Retina (tissue), 1 donor: ENCODE data around the gene ADCY10.

Source experiments
- DNase-seq: peaks from one replicate; pipeline ENCODE4 v3.0.0-alpha.2; 2016

The ADCY10 gene

DNA sequence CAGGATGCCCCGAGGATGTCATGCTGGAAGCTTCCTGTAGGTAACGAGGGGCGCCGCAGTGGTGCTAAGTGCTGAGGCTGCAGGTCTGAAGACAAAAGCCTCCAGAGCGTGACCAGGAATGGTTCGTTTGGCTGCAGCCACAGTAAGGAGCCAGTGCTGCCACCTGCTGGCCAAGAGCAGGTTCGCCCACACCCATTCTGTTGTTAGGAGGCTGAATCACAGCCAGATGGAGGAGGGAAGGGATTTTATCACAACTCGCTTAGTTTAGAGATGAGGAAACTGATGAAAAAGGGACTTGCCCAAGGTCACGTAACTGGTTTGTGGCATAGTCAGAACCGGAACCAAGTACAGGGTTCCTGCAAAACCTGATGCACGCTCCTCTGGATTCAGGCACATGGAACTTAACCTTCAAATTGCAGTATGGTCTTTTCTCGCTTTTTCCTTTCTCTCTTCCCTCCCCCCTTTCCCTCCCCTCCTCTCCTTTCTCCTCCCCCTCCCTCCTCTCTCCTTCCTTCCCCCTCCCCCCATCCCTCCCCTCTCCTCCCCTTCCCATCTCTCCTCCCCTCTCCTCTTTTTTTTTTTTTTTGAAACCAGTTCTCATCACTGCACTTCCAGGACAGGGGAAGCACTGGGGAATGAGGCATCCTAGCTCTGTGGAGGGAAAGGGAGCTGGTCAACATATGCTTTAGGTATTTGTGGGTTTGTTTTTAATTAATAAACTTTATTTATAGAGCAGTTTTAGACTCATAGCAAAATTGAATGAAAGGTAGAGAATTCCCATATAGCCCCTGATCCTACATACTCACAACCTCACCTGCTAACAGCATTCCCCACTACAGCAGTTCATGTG, 110.4 kb downstream of the ADCY10 start:
- DNase-seq: peak; percentile 69

DNA sequence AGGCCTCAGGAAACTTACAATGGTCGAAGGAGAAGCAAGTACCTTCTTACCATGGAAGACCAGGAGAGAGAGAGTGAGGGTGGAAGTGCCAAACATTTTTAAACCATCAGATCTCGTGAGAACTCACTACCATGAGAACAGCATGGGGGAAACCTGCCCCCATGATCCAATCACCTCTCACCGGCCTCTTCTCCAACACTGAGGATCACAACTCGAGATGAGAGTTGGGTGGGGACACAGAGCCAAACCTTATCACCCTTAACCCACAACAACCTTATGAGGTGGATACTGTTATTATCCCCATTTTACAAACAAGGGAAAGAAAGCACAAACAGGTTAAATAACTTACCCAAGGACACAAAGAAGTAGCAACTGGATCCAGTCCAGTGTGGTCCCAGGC, 111.7 kb downstream of the ADCY10 start:
- no peak for DNase-seq

DNA sequence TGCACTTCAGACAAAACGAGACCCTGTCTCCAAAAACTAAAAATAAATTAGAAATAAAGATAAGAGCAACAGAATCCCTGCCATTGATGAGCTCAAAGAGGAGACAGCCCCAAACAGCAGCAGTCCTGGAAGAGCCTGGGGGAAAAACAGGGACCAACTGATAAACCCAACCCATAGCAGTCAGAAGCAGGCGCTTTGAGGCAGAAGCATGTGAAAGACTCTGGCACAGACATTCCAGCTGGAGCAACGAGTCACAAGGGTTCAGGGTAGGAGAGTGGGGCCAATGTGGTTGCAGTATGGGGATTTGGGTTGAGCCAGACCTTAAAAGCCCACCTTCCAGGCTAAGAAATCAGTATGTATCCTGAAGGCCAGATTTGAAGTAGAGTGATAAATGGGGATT, 113.7 kb downstream of the ADCY10 start:
- DNase-seq: no peak

DNA sequence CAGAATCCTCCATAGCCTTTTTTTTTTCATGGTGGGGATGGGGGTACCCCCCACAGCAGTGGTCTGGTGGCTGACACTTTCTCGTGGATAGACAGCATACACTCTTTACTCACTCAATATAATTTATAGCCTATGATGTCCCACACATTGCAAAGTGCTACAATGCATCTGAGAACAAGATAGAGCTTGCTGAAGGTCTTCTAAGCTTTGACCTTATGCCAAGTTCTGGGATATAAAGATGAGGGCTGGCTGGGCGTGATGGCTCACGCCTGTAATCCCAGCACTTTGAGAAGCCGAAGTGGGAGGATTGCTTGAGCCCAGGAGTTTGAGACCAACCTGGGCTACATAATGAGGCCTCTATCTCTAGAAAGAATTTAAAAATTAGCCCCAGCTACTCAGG, 114.2 kb downstream of the ADCY10 start:
- no peak for DNase-seq

DNA sequence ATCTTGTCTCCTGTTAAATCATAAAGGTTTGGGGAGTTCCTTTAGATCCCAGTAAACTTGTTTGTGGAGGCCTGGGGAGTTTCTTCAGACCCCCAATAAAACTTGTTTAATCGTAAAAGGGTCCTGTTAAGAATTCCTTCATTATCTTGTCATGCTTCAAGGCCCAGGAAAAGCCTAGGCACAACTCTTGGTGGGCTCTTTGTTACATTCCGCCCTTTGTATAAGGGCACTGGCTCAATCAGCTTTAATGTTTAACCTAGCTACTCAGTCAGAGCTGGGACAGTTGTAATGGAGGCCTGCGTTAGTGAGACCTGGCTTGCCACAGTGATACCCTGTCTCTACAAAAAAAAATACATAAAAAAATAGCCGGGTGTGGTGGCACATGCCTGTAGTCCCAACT, 115.0 kb downstream of the ADCY10 start:
- no peak for DNase-seq

DNA sequence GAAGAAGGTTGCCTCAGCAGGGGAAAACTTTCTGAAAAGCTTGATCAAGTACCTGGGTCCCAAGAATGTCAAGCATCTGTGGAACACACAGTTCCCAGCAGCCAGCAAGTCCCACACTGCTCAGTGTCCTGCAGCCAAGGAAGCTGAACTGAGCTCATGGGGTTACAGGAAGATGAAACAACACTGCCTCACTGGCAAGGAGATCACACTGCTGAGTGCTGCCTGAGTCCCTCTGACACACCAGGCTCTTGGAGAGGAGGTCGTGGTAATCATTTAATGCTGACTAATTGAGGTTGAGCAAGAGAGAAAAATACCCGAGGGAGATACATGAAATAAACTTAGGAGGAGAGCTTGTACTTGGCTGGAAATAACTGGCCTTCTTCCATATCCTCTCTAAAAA, 116.9 kb downstream of the ADCY10 start:
- no peak for DNase-seq

DNA sequence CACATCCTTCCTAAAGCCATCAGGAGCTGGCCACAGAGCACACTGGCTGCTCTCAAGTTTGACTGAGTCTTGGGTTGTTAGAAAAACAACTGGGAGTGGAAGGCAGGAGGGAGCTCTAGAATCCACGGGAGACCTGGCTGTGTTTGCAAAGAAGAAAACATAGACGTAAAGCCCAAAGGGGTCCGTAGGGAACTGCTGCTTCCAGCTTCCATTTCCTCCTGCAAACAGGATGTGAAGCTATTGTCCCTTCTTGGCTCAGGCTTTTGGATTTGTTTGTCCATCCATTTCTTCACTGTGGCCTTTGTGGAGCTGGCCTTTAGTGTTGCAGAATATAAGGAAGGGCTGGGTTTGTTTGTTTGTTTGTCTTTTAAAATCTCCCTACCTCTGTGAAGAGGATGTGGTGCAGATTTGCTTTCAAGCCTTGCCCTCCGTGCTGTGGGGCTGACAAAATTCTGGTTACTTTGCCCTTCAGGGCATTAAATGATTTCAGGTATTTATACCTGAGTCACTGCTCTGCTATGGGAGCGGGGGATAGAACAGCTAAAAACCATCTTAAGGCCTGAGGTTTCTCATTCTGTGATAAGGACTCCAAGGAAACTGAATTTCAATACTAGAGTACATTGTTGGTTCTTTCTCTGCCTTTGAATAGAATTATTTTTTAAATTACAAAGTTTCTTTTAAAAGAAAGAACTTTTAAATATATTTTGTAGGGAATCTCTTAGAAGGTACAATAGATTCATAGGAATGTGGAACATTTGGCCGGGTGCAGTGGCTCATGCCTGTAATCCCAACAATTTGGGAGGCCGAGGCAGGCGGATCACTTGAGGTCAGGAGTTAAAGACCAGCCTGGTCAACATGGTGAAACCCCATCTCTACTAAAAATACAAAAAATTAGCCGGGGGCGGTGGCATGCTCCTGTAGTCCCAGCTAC, 117.9 kb downstream of the ADCY10 start:
- DNase-seq: no peak

DNA sequence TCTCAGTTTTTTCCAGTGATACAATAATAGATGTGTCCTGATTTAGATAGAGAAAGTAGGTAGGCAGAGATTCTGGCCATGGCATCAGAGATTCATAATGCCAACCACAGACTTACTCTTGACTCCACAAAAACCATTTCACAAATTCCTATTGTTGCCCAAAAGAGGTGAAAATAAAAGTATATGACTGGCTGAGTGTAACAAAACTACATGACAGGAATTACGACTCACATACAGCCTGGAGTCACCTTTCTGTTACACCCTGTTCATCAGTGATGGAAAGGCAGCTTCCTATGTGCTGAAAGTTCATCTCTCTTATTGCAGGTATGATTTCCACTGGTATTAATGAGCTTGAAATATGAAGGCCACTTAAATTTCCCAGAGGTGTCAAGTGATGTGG, 119.9 kb downstream of the ADCY10 start:
- no peak for DNase-seq

DNA sequence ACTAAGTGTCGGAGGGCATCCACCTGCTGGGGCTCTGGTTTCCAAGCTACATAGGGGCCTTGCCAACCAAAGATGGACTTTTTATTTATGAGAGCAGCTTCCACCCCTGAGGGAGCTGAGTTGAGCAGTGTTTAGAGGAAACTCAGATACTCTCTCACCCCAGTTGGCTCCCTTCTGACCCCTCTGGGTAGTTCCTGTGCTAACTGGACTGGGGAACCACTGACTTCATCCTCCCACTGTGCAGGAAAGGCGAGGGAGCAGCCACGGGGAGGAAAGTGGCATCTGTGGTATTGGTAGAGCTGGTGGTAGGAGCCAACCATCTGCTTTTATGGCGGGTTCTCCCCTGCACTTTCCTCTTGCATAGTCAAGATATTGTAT, 121.8 kb downstream of the ADCY10 start:
- no peak for DNase-seq

DNA sequence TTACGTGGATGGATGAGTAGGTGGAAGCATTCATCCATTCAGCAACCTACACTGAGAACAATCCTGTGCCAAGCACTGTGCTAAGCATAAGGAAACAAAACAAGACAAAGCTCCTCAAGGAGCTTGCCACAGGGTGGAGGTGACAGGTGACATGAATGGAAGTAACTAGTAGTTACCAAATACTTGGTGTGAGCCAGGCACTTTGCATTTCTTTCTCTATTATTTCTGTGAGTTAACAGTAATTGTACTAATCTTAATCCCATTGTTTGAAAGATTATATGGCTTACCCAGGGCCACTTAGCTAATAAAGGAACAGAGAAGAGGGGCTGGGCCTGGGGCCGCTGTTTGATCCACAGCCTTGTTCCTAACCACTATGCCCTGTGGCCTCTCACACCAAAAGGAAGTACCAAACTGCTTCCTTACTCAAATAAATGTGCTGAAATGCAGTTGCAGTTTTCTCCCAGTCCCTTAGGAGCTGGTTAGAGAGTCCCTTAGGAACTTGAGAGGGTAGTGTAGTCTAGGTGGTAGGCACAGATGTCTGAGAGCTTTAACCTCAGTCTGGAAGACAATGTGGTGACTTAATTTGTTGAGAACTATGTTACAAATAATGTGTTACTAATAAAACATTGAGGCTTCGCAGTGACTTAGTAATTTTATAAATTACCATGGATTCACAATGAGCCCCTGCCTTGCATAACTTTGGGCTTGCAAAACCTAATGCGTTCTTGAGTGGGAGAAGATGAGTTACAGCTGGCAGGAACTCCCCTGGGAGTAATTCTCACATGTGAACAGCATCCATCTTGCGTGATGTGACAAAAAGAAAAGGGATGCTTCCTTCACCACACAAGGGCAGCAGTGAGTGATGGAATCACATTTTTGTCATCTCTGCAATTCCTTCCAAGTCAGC, 122.4 kb downstream of the ADCY10 start:
- DNase-seq: peak; percentile 24

DNA sequence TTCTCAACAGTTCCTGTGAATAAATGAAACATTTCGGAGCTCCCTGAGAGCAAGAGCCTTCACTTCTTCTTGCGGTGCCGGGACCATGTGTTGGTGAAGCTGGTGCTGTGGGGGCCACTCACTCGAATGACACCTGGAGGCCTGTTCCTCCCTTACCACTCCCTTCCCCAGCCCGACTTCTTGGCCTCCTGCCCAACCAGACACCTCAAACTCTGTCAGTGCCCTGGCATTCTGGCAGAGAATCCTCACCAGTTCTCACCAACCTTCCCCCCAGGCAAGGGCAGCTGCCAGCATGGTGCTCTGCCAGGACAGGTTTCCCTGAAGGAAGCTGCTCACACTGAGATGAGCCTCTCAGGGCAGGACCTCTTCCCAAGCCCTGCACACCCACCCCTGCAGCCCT, 123.8 kb downstream of the ADCY10 start:
- DNase-seq: no peak

DNA sequence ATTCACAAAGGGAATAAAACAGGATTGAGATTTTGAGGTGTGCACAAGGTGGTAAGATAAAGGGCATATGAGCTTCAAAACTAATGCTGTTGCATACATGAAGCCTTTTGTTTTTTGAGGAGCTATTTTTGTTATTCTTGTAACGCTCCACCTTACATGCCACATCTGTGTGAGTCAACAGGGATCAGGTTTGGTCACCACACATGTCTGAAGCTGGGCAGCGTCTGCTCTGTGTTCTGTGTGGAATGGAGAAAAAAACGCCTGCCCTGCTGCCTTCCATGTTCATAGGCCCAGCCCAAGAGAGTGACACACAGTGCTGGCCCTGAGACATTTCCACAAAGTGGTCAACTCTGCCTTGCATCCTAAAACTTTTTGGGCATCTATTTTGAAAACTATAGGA, 124.4 kb downstream of the ADCY10 start:
- DNase-seq: no peak

DNA sequence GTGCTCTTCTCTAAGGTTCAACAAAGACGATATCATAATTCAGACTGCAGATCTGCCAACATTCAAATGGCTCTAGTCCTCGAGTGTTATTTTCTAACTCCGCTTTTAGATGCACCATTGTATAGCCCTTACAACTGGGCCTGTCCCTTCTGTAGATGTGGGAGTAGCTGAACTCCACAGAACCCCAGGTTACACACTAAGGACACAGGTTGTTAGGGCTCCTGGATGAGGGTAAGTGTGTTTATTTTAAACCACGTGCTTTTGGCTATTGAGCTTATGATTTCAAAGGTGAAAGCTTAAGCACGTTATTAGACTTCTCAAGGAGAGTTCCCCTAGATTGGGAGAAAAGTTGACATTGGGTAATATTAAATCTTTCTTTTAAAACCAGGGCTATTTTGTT, 127.4 kb downstream of the ADCY10 start:
- no peak for DNase-seq

DNA sequence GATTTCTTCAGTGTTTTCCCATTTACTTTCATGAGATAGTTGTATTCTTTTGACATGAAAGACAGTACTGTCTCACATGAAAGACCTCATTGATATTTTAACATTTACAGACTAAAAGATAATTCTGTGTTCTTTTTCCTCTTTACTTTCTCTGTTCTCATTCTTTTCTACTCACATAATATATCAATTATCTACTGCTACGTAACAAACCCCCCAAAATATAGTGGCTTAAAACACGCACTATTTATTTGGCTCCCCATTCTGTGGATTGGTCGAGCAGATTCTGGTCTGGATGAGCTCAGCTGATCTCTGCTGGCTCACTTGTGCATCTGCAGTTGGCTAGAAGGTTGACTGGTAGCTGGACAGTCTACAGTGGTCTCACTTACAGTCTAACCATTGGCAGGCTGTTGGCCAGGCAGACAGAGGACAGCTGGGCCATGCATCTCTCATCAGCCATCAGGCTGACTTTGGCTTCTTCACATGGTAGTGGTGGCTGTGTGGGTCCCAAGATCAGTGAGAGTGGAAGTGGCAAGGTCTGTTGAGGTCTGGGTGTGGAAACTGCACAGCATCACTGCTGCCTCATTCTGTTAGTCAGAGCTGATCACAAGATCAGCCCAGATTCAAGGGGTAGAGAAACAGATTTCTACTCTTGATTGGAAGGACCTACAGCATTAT, 128.9 kb downstream of the ADCY10 start:
- DNase-seq: no peak

DNA sequence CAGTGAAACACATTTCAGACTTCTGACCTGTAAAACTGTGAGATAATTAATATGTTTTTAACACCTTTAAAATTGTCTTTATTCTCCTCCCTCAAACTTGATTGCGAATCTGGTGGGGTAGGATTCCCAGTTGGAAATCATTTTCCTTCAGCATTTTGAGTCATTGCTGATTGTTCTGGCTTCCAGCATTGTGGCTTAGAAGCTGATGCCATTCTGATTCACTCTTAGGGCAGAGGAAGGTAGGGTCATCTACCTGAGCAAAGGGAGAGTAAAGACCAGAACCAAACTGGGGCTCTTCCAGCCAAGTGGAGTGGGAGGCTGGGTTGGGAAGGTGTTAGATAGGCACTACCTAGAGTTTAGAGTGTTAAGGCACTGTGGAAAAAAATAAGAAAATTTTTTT, 131.0 kb downstream of the ADCY10 start:
- DNase-seq: no peak

DNA sequence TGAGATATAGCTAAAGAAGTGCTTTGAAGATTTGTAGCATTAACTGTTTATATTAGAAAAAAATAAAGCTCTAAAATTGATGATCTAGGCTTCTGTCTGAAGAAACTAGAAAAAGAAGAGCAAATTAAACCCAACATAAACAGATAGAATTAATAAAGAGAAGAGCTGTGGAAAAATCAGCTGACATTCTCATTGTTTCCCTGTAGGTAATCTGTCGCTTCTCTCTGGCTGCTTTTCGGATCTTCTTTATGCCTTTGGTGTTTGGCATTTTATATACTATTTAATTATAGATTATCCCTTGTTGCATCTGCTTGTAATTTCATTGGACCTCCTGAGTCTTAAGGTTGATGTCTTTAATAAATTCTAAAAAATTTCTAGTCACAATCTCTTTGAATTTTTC, 132.4 kb downstream of the ADCY10 start:
- no peak for DNase-seq

DNA sequence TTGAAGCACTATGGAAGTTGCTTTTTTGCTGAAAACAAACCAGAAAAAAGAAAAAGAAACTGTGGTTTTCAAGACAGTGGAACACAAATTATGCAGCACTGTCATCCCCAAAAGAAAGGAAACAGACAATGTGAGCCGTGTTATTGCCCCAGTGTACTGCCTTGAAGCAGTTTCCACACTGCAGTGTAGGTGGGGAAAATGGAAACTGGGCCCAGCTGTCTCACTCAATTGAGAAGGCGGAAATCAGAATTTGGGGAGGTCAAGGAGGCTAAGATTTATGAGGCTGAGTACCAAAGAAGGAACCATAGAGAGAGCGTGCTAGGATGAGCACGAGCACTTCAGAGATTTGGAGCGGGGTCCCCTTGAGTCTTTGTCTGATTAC, 136.7 kb downstream of the ADCY10 start:
- DNase-seq: no peak

DNA sequence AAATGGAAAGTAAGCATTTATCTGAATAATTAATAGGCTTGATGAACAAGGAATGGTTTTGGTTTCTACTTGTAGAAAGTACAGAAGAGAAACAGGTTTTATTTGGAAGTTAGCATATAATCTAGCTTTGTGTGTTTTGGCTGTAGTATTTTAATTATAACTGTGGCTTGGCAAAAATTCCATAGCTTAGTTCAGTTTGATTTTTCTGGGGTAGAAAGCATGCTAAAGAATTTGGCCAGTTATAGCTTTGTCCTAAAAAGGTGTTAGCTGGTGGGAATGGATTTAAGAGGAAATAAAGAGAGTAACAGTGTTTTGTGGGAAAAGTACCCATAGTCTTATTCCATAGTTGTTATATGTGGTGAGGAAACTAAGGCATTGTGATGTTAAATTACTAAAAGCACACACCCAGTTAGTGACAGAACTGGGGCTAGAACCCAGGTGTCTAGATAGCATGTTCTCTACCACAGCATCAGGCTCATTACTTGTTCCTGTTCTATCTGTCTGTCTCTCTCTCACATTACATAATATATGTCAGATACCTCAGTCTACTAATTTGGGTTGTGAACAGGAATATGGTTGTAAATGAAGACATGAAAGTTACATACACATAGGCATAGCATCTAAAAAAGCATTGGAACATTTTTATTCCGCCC, 137.2 kb downstream of the ADCY10 start:
- no peak for DNase-seq

DNA sequence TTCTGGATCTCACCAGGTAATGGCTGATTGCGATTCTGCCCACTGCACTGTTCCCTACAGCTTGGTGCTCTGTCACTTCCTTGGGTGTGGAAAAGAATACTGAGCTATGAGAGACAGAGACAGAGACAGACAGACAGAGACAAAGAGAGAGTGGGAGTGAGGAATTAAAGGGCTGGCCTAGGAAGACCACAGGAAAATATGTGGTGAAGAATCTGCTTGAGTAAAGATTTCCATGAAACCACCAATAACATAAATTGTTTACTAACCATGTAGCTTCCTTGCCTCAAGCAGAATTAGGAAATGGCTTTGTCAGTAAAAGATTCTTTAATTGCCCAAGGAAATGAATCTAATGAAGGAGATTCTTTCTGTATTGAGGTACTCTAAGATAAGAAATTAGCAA, 137.8 kb downstream of the ADCY10 start:
- no peak for DNase-seq

DNA sequence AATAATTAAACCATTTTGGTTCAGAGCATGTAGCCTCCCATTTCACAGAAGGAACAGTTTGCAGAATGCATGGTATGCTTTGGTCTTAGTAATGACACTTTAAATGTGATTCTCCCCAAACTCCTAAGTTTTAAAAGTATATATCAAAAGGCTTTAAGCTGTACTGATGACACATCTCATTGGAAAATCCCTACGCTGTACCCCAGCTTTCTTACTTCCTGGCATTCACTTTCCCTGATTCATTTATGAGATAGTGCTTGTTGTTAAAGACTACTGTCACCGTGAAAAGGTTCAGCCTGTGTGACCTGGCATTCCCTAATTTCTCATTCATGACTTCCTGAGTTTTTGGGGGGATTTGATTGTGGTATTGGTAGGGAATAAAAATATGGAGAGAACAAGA, 138.8 kb downstream of the ADCY10 start:
- no peak for DNase-seq

DNA sequence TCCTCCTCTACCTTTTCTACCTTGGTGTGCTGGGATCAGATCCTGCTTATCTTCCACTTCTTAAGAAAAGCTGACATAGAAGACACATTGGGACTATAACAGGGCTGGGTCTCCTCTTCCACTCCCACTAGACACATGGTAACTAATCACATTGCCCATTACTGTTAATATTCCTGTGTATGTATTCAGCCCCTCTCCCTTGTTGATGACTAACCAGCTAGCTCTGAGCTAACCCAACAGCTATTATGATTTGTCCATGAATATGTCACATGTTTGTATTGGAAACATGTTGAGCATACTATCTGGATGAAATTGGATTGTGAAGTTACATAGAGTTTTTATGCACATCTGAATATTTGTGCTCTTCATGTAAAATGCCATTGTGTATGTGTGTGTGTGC, 139.2 kb downstream of the ADCY10 start:
- no peak for DNase-seq

DNA sequence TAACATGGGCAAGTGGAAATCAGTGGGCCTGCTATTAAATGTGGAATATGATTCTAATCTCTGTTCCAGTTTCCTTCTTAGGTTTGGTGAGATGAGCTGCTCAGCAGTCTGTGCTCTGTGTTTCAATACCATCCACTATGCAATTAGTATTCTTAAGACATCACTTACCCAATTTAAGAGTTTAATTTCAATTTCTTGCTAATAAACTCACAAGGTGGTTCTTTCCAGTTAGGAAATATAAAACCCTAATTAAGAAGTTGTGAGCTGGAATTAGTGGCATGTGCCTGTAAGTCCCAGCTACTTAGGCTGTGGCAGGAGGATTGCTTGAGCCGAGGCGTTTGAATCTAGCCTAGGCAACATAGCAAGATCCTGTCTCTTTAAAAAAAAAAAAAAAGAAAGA, 140.4 kb downstream of the ADCY10 start:
- no peak for DNase-seq
